Gastroesophageal sphincter (tissue), 4 donors: Measurements from ENCODE around the gene PCSK4. TPM values are rescaled to one million over a fixed set of nuclear protein-coding genes. Genes with fewer than 3 reads are reported as not detected.

Source experiments
- ATAC-seq: fragments of 150-250 bp; one replicate; pipeline ENCODE4 v1.9.1; 2016; ENCODE audit warnings: mild to moderate bottlenecking, moderate library complexity
- H3K27ac ChIP-seq, 4 donors: fragments of 200-600 bp; sonication (generic) in 3 of 4; 1 replicate in 3 of 4; 2 replicates in 1 of 4; pipeline ENCODE4 v1.5.1; 2016 to 2019
- H3K27me3 ChIP-seq: fragments of 200-600 bp; sonication (generic); one replicate; pipeline ENCODE4 v1.5.1; 2019
- H3K36me3 ChIP-seq, 2 donors: fragments of 200-600 bp; sonication (generic); one replicate each; pipeline ENCODE4 v1.5.1; 2019; ENCODE audit warnings: control low read depth in 1 of 2
- H3K4me1 ChIP-seq, 3 donors: fragments of 200-600 bp; sonication (generic); 1 replicate in 2 of 3; 2 replicates in 1 of 3; pipeline ENCODE4 v1.5.1; 2016 to 2019; ENCODE audit warnings: control low read depth in 2 of 3
- H3K4me3 ChIP-seq, 2 donors: fragments of 200-600 bp; sonication (generic); one replicate each; pipeline ENCODE4 v1.5.1; 2019; ENCODE audit warnings: mild to moderate bottlenecking in 1 of 2, moderate library complexity in 1 of 2
- H3K9me3 ChIP-seq, 3 donors: fragments of 200-600 bp; sonication (generic); one replicate each; pipeline ENCODE4 v1.5.1; 2017 to 2019; ENCODE audit warnings: control low read depth in 2 of 3
- EP300 ChIP-seq: sonication (generic); formaldehyde crosslinking; IDR thresholded peaks from one replicate; pipeline ENCODE4 v1.6.1; 2017; ENCODE audit warnings: antibody characterized with exemption, mild to moderate bottlenecking
- POLR2A ChIP-seq, 2 donors: fragments of 450-650 bp; IDR thresholded peaks; one replicate each; pipeline ENCODE4 v1.6.1; 2017; ENCODE audit warnings: antibody characterized with exemption in 2 of 2, mild to moderate bottlenecking in 2 of 2, moderate library complexity in 1 of 2
- POLR2AphosphoS5 ChIP-seq: sonication (generic); formaldehyde crosslinking; IDR thresholded peaks from one replicate; pipeline ENCODE4 v1.6.1; 2017; ENCODE audit warnings: antibody characterized with exemption
- WGBS, 2 donors: methylation state at CpG; one replicate each; pipeline ENCODE4 v1.1.5; 2018; ENCODE audit warnings: low coverage in 1 of 2; 5-methylcytosine and 5-hydroxymethylcytosine counted together
- total RNA-seq, 4 donors: library from RNA; depleted of rRNA; stranded (reverse); fragments of >200 nt; gene quantifications; one replicate each; pipeline ENCODE4 v1.1.0, GENCODE V29; 2016
- TF ChIP-seq, protein P1 (sequence below), 4 experiments: fragments of 200-600 bp in 2 of 4; fragments of 450-650 bp in 2 of 4; sonication (generic) in 1 of 4; IDR thresholded peaks; one replicate each; pipeline ENCODE4 v1.5.1; 2017 to 2019; ENCODE audit warnings: antibody characterized with exemption in 4 of 4, mild to moderate bottlenecking in 2 of 4, moderate library complexity in 2 of 4

The PCSK4 gene
- total RNA-seq, 4 donors from 2014 or later: 0.94 to 2.2 (median 2.0) TPM

DNA sequence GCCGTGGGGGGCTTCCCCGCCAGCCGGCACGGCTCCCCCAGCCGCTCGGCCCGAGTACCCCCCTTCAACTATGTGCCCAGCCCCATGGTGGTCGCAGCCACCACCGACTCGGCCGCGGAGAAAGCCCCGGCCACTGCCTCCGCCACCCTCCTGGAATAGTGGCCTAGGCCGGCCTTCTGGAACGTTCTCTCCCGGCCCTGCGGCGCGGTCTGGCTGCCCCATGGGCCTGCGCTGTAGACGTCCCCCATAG, 20.2 kb downstream of the PCSK4 start:
- Histone ChIP-seq H3K27ac (no peak overlapping the region), H3K4me1 (peaks cover 14 to 99% (median 50%) of the 10 kb centered on the region in 3 donors), H3K4me3 (peak overlapping the region; percentile 4 to 51), H3K36me3 (peaks cover 0 to 30% of the 10 kb centered on the region in 2 donors), H3K9me3 (no peaks in the 10 kb centered on the region), H3K27me3 (peaks cover 99% of the 10 kb centered on the region)
- no CpG with 5 or more reads among the region's 22 CpGs for WGBS, 2 donors
- no peak for ATAC-seq
- TF ChIP-seq POLR2AphosphoS5: no peak
- no peak for TF ChIP-seq EP300
- TF ChIP-seq, protein P1, sequence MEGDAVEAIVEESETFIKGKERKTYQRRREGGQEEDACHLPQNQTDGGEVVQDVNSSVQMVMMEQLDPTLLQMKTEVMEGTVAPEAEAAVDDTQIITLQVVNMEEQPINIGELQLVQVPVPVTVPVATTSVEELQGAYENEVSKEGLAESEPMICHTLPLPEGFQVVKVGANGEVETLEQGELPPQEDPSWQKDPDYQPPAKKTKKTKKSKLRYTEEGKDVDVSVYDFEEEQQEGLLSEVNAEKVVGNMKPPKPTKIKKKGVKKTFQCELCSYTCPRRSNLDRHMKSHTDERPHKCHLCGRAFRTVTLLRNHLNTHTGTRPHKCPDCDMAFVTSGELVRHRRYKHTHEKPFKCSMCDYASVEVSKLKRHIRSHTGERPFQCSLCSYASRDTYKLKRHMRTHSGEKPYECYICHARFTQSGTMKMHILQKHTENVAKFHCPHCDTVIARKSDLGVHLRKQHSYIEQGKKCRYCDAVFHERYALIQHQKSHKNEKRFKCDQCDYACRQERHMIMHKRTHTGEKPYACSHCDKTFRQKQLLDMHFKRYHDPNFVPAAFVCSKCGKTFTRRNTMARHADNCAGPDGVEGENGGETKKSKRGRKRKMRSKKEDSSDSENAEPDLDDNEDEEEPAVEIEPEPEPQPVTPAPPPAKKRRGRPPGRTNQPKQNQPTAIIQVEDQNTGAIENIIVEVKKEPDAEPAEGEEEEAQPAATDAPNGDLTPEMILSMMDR (IDR thresholded peaks at IDR 0.05): no peak
- no peak for TF ChIP-seq POLR2A (IDR thresholded peaks at IDR 0.05)

DNA sequence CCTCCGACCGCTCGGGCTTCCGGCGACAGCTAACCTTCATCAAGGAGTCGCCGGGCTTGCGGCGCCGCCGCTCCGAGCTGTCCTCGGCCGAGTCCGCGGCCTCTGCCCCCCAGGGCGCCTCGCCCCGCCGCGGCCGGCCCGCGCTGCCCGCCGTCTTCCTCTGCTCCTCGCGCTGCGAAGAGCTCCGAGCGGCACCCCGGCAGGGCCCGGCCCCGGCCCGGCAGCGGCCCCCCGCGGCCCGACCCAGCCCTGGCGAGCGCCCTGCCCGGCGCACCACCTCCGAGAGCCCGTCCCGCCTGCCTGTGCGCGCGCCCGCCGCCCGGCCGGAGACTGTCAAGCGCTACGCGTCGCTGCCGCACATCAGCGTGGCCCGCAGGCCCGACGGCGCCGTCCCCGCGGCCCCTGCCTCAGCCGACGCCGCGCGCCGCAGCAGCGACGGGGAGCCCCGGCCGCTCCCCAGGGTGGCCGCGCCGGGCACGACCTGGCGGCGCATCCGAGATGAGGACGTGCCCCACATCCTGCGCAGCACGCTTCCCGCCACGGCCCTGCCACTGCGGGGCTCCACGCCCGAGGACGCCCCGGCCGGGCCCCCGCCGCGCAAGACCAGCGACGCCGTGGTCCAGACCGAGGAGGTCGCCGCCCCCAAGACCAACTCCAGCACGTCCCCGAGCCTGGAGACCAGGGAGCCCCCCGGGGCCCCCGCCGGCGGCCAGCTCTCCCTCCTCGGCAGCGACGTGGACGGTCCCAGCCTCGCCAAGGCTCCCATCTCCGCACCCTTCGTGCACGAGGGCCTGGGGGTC, 20.7 kb downstream of the PCSK4 start:
- H3K9me3 ChIP-seq: no peaks in the 10 kb centered on the region
- peaks cover 0 to 25% of the 10 kb centered on the region in 2 donors for H3K36me3 ChIP-seq
- H3K4me3 ChIP-seq: peak overlapping the region in 1 of 2 donors; percentile 51
- no peak overlapping the region for H3K27ac ChIP-seq
- ATAC-seq: no peak
- no CpG with 5 or more reads among the region's 117 CpGs for WGBS, 2 donors
- H3K27me3 ChIP-seq: peaks cover 100% of the 10 kb centered on the region
- TF ChIP-seq POLR2A (IDR thresholded peaks at IDR 0.05) (no peak), EP300 (no peak), POLR2AphosphoS5 (no peak)
- TF ChIP-seq, protein P1 (IDR thresholded peaks at IDR 0.05): no peak
- H3K4me1 ChIP-seq: peaks cover 14 to 94% (median 50%) of the 10 kb centered on the region in 3 donors

DNA sequence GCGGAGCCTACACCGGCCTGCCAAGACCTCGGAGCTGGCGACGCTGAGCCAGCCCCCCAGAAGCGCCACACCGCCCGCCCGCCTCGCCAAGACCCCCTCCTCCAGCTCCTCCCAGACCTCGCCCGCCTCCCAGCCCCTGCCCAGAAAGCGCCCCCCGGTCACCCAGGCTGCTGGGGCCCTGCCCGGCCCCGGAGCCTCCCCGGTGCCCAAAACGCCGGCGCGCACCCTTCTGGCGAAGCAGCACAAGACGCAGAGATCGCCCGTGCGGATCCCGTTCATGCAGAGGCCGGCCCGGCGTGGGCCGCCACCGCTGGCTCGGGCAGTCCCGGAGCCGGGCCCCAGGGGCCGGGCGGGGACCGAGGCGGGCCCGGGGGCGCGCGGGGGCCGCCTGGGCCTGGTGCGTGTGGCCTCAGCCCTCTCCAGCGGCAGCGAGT, 21.3 kb downstream of the PCSK4 start:
- Histone ChIP-seq H3K4me3 (peak overlapping the region in 1 of 2 donors; percentile 51), H3K36me3 (peaks cover 0 to 19% of the 10 kb centered on the region in 2 donors), H3K9me3 (no peaks in the 10 kb centered on the region), H3K4me1 (peaks cover 14 to 88% (median 50%) of the 10 kb centered on the region in 3 donors), H3K27me3 (peaks cover 99% of the 10 kb centered on the region), H3K27ac (no peak overlapping the region)
- no CpG with 5 or more reads among the region's 47 CpGs for WGBS, 2 donors
- ATAC-seq: no peak
- TF ChIP-seq EP300: no peak
- TF ChIP-seq POLR2A (IDR thresholded peaks at IDR 0.05): no peak
- no peak for TF ChIP-seq POLR2AphosphoS5
- TF ChIP-seq, protein P1 (IDR thresholded peaks at IDR 0.05): no peak

DNA sequence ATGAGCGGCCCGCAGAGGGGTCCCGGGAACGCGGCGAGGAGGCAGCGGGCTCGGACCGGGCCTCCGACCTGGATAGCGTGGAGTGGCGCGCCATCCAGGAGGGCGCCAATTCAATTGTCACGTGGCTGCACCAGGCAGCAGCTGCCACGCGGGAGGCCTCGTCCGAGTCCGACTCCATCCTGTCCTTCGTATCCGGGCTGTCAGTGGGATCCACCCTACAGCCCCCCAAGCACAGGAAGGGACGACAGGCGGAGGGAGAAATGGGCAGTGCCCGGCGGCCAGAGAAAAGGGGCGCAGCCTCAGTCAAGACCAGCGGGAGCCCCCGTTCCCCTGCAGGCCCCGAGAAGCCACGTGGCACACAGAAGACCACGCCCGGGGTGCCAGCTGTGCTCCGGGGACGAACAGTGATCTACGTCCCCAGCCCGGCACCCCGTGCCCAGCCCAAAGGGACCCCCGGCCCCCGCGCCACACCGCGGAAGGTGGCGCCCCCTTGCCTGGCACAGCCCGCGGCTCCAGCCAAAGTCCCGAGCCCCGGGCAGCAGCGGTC, 21.8 kb downstream of the PCSK4 start:
- no peak for TF ChIP-seq POLR2AphosphoS5
- TF ChIP-seq, protein P1 (IDR thresholded peaks at IDR 0.05): no peak
- TF ChIP-seq POLR2A (IDR thresholded peaks at IDR 0.05): no peak
- TF ChIP-seq EP300: no peak
- WGBS, 2 donors: no CpG with 5 or more reads among the region's 49 CpGs
- H3K4me3 ChIP-seq: peak overlapping the region in 1 of 2 donors; percentile 51
- H3K9me3 ChIP-seq: no peaks in the 10 kb centered on the region
- peaks cover 99% of the 10 kb centered on the region for H3K27me3 ChIP-seq
- no peak overlapping the region for H3K27ac ChIP-seq
- H3K36me3 ChIP-seq: peaks cover 0 to 18% of the 10 kb centered on the region in 2 donors
- H3K4me1 ChIP-seq: peaks cover 14 to 83% (median 49%) of the 10 kb centered on the region in 3 donors
- ATAC-seq: no peak
